Thymus (tissue), 11 donors: Measurements from ENCODE around the gene MRPS34. TPM values are rescaled to one million over a fixed set of nuclear protein-coding genes. Genes with fewer than 3 reads are reported as not detected.

ENCODE experiments used
- DNase-seq, 9 donors: peaks; one replicate each; pipeline ENCODE4 v3.0.0-alpha.2; 2013; ENCODE audit warnings: low spot score in 9 of 9, low read depth in 6 of 9, missing footprints in 1 of 9
- H3K27ac ChIP-seq, 2 donors: one replicate each; pipeline ENCODE4 v1.5.1; 2013; ENCODE audit warnings: control low read depth in 1 of 2, low read depth in 1 of 2, low read length in 1 of 2, mild to moderate bottlenecking in 1 of 2, moderate library complexity in 1 of 2
- H3K27me3 ChIP-seq, 2 donors: one replicate each; pipeline ENCODE4 v1.5.1; 2013; ENCODE audit warnings: low read length in 1 of 2; ENCODE audit not compliant: control insufficient read depth in 2 of 2, insufficient read depth in 1 of 2
- H3K36me3 ChIP-seq, 2 donors: one replicate each; pipeline ENCODE4 v1.5.1; 2013; ENCODE audit warnings: low read length in 1 of 2, mild to moderate bottlenecking in 1 of 2, moderate library complexity in 1 of 2; ENCODE audit not compliant: control insufficient read depth in 2 of 2, insufficient read depth in 2 of 2
- H3K4me1 ChIP-seq, 2 donors: one replicate each; pipeline ENCODE4 v1.5.1; 2013; ENCODE audit warnings: low read length in 2 of 2; ENCODE audit not compliant: control insufficient read depth in 2 of 2, insufficient read depth in 2 of 2
- H3K4me3 ChIP-seq, 2 donors: one replicate each; pipeline ENCODE4 v1.5.1; 2013; ENCODE audit warnings: low read length in 2 of 2, control low read depth in 1 of 2, mild to moderate bottlenecking in 1 of 2
- H3K9me3 ChIP-seq, 2 donors: one replicate each; pipeline ENCODE4 v1.5.1; 2013; ENCODE audit warnings: low read length in 1 of 2, mild to moderate bottlenecking in 1 of 2; ENCODE audit not compliant: control insufficient read depth in 2 of 2, insufficient read depth in 1 of 2
- WGBS: extraction: QIAGEN DNeasy Blood & Tissue Kit; methylation state at CpG from one replicate; pipeline ENCODE4 v1.1.7; 2013; 5-methylcytosine and 5-hydroxymethylcytosine counted together
- polyA plus RNA-seq: library from polyadenylated mRNA; stranded (reverse); fragments of 200-250 nt; gene quantifications from one replicate; pipeline ENCODE4 v1.2.3, GENCODE V29; 2013
- total RNA-seq: library from RNA; stranded (reverse); fragments of 120-200 nt; gene quantifications from one replicate; pipeline ENCODE4 v1.2.4, GENCODE V29; 2013
- donor health status: healthy.

The MRPS34 gene
- total and polyA plus RNA-seq, 2 donors = 101 to 103 TPM

GRCh38 chr16:1791943-1792812, 19.2 kb upstream of the MRPS34 start:
- WGBS = 96% methylated on average over 59 of the region's 59 CpGs
- no peak overlapping the region for H3K4me3 ChIP-seq
- peaks cover 36 to 53% of the 10 kb centered on the region in 2 donors for H3K36me3 ChIP-seq
- H3K4me1 ChIP-seq = peaks cover 0 to 3% of the 10 kb centered on the region in 2 donors
- no peaks in the 10 kb centered on the region for H3K27me3 ChIP-seq
- no peak for DNase-seq
- H3K27ac ChIP-seq = no peak overlapping the region
- peaks cover 0 to 4% of the 10 kb centered on the region in 2 donors for H3K9me3 ChIP-seq

GRCh38 chr16:1791256-1791942, 18.5 kb upstream of the MRPS34 start:
- Histone ChIP-seq H3K4me3 (no peak overlapping the region), H3K27me3 (no peaks in the 10 kb centered on the region), H3K36me3 (peaks cover 43 to 61% of the 10 kb centered on the region in 2 donors), H3K27ac (no peak overlapping the region), H3K9me3 (peaks cover 0 to 4% of the 10 kb centered on the region in 2 donors), H3K4me1 (peaks cover 0 to 3% of the 10 kb centered on the region in 2 donors)
- DNase-seq = no peak
- WGBS = 97% methylated on average over 53 of the region's 53 CpGs

- H3K27me3 ChIP-seq = no peaks in the 10 kb centered on the region
- no peak for DNase-seq
- peaks cover 0 to 3% of the 10 kb centered on the region in 2 donors for H3K4me1 ChIP-seq
- H3K4me3 ChIP-seq = no peak overlapping the region
- 98% methylated on average over 44 of the region's 44 CpGs for WGBS
- peaks cover 1 to 4% of the 10 kb centered on the region in 2 donors for H3K9me3 ChIP-seq
- no peak overlapping the region for H3K27ac ChIP-seq
- H3K36me3 ChIP-seq = peaks cover 43 to 66% of the 10 kb centered on the region in 2 donors
These were observed 17.8 kb upstream of the MRPS34 start for GRCh38 chr16:1790611-1791255.

- DNase-seq = no peak
- WGBS = 98% methylated on average over 15 of the region's 15 CpGs
These were observed 17.3 kb upstream of the MRPS34 start for GRCh38 chr16:1790261-1790610.

GRCh38 chr16:1789643-1790045, 16.7 kb upstream of the MRPS34 start:
- DNase-seq = no peak
- WGBS = 95% methylated on average over 25 of the region's 25 CpGs
- Histone ChIP-seq H3K27ac (no peak overlapping the region), H3K36me3 (peaks cover 48 to 72% of the 10 kb centered on the region in 2 donors), H3K4me1 (peaks cover 0 to 3% of the 10 kb centered on the region in 2 donors), H3K9me3 (peaks cover 1 to 4% of the 10 kb centered on the region in 2 donors), H3K4me3 (no peak overlapping the region), H3K27me3 (no peaks in the 10 kb centered on the region)

More at GRCh38 chr16:1790261-1790610, 17.3 kb upstream of the MRPS34 start:
- no peaks in the 10 kb centered on the region for H3K27me3 ChIP-seq
- peaks cover 0 to 3% of the 10 kb centered on the region in 2 donors for H3K4me1 ChIP-seq
- peaks cover 1 to 4% of the 10 kb centered on the region in 2 donors for H3K9me3 ChIP-seq
- H3K36me3 ChIP-seq = peaks cover 45 to 71% of the 10 kb centered on the region in 2 donors
- no peak overlapping the region for H3K27ac ChIP-seq
- H3K4me3 ChIP-seq = no peak overlapping the region

- Histone ChIP-seq H3K27me3 (no peaks in the 10 kb centered on the region), H3K9me3 (peaks cover 1 to 4% of the 10 kb centered on the region in 2 donors), H3K4me1 (peaks cover 6 to 7% of the 10 kb centered on the region in 2 donors), H3K4me3 (no peak overlapping the region), H3K36me3 (peaks cover 51 to 74% of the 10 kb centered on the region in 2 donors), H3K27ac (peak overlapping the region; percentile 43 to 58)
- 85% methylated on average over 19 of the region's 19 CpGs for WGBS
- no peak for DNase-seq
These were observed 15.8 kb upstream of the MRPS34 start for GRCh38 chr16:1788708-1789100.

- H3K36me3 ChIP-seq = peaks cover 51 to 74% of the 10 kb centered on the region in 2 donors
- H3K4me3 ChIP-seq = no peak overlapping the region
- H3K4me1 ChIP-seq = peaks cover 7 to 8% of the 10 kb centered on the region in 2 donors
- peak overlapping the region in 1 of 2 donors; percentile 37 for H3K27ac ChIP-seq
- WGBS = 96% methylated on average over 38 of the region's 38 CpGs
- H3K27me3 ChIP-seq = no peaks in the 10 kb centered on the region
- H3K9me3 ChIP-seq = peaks cover 1 to 4% of the 10 kb centered on the region in 2 donors
- DNase-seq = no peak
These were observed 15.3 kb upstream of the MRPS34 start for GRCh38 chr16:1788095-1788707.

- H3K27me3 ChIP-seq = no peaks in the 10 kb centered on the region
- H3K36me3 ChIP-seq = peaks cover 51 to 73% of the 10 kb centered on the region in 2 donors
- WGBS = 98% methylated on average over 44 of the region's 44 CpGs
- peak in 1 of 9 donors; percentile 1 for DNase-seq
- H3K4me3 ChIP-seq = no peak overlapping the region
- peak overlapping the region in 1 of 2 donors; percentile 2 for H3K27ac ChIP-seq
- peaks cover 7 to 8% of the 10 kb centered on the region in 2 donors for H3K4me1 ChIP-seq
- H3K9me3 ChIP-seq = peaks cover 0 to 1% of the 10 kb centered on the region in 2 donors
These were observed 14.6 kb upstream of the MRPS34 start for GRCh38 chr16:1787322-1788094.
